H1 (cell line): Measurements from ENCODE around the gene SLC22A3. TPM values are rescaled to one million over a fixed set of nuclear protein-coding genes. Genes with fewer than 3 reads are reported as not detected.

Experiments
- CTCF ChIA-PET: fragments of 300-600 bp; sonication (Branson Sonifier 250); formaldehyde crosslinking; loops from one replicate; lab custom pipeline; 2021; ENCODE audit not compliant: partially characterized antibody; lab: Charles Lee
- POLR2A ChIA-PET: fragments of 300-600 bp; sonication (Branson Sonifier 250); formaldehyde crosslinking; loops from one replicate; lab custom pipeline; 2021; ENCODE audit warnings: inconsistent platforms; ENCODE audit not compliant: partially characterized antibody; lab: Charles Lee
- DNase-seq, 2 experiments: peaks; one replicate each; pipeline versions ENCODE4 v3.0.0 to v3.0.0-alpha.2; 2010 to 2022; ENCODE audit warnings: low spot score in 2 of 2, low read depth in 1 of 2, mixed read lengths in 1 of 2
- FAIRE-seq: peaks from 2 replicates; lab custom pipeline; 2011; peaks lifted over from hg19 to GRCh38; lab: Jason Lieb, UNC
- H2AFZ ChIP-seq: 2 replicates; pipeline ENCODE4 v1.8.1; 2012; ENCODE audit warnings: low read length, inconsistent platforms
- H2AK5ac ChIP-seq: 2 replicates; pipeline ENCODE4 v1.6.1; 2013; ENCODE audit warnings: low read depth, low read length
- H2BK120ac ChIP-seq: replicated peaks from 2 replicates; pipeline ENCODE3; 2013; ENCODE audit warnings: low read depth, low read length, inconsistent platforms
- H2BK12ac ChIP-seq: 2 replicates; pipeline ENCODE4 v1.6.1; 2013; ENCODE audit warnings: low read depth, low read length
- H2BK15ac ChIP-seq: 2 replicates; pipeline ENCODE4 v1.6.1; 2013; ENCODE audit warnings: low read length
- H2BK20ac ChIP-seq: 2 replicates; pipeline ENCODE4 v1.6.1; 2013; ENCODE audit warnings: low read length
- H2BK5ac ChIP-seq: 2 replicates; pipeline ENCODE4 v1.6.1; 2013; ENCODE audit warnings: low read depth, low read length
- H3K14ac ChIP-seq: 2 replicates; pipeline ENCODE4 v1.6.1; 2013; ENCODE audit warnings: inconsistent platforms; ENCODE audit not compliant: insufficient read length
- H3K18ac ChIP-seq: 2 replicates; pipeline ENCODE4 v1.6.1; 2013; ENCODE audit warnings: low read length; ENCODE audit errors: extremely low read depth
- H3K23ac ChIP-seq: 2 replicates; pipeline ENCODE4 v1.6.1; 2013; ENCODE audit warnings: inconsistent platforms; ENCODE audit not compliant: insufficient read length
- H3K23me2 ChIP-seq: 2 replicates; pipeline ENCODE4 v1.6.1; 2013; ENCODE audit warnings: low read depth, low read length
- H3K27ac ChIP-seq: 2 replicates; pipeline ENCODE4 v1.6.1; 2011; ENCODE audit warnings: low read depth, low read length, inconsistent platforms
- H3K27me3 ChIP-seq, 4 experiments: replicated peaks in 1 of 4; 1 replicate in 1 of 4; 2 replicates in 3 of 4; pipeline versions ENCODE4 v1.6.1 to v1.8.1; 2011 to 2013; ENCODE audit warnings: low read length in 3 of 4, mild to moderate bottlenecking in 3 of 4, inconsistent platforms in 2 of 4, mixed read lengths in 2 of 4, moderate library complexity in 1 of 4; ENCODE audit not compliant: control insufficient read depth in 3 of 4, insufficient read depth in 3 of 4; ENCODE audit errors: extremely low read depth in 1 of 4
- H3K36me3 ChIP-seq, 4 experiments: 2 replicates each; pipeline versions ENCODE4 v1.6.1 to v1.8.1; 2011 to 2013; ENCODE audit warnings: mild to moderate bottlenecking in 4 of 4, low read length in 3 of 4, moderate library complexity in 2 of 4, control low read depth in 1 of 4, inconsistent platforms in 1 of 4; ENCODE audit not compliant: insufficient read depth in 4 of 4, control insufficient read depth in 2 of 4
- H3K4ac ChIP-seq: replicated peaks from 2 replicates; pipeline ENCODE3; 2013; ENCODE audit warnings: low read length, low read depth, mixed read lengths, inconsistent platforms; ENCODE audit not compliant: insufficient read length
- H3K4me1 ChIP-seq, 4 experiments: replicated peaks in 1 of 4; 1 replicate in 1 of 4; 2 replicates in 3 of 4; pipeline versions ENCODE4 v1.6.1 to v1.8.1; 2011 to 2013; ENCODE audit warnings: low read length in 3 of 4, inconsistent platforms in 2 of 4, mixed read lengths in 1 of 4; ENCODE audit not compliant: insufficient read depth in 4 of 4, control insufficient read depth in 3 of 4
- H3K4me2 ChIP-seq, 2 experiments: 2 replicates each; pipeline versions ENCODE4 v1.6.1 to v1.8.1; 2011 to 2013; ENCODE audit warnings: low read depth in 2 of 2, low read length in 2 of 2, control low read depth in 1 of 2, inconsistent platforms in 1 of 2, mild to moderate bottlenecking in 1 of 2; ENCODE audit not compliant: insufficient read depth in 1 of 2
- H3K4me3 ChIP-seq, 4 experiments: fragments of 200-600, 300-600 bp in 1 of 4; sonication (generic), shearing (Covaris generic), sonication (Bioruptor Twin) in 1 of 4; 2 replicates each; pipeline versions ENCODE4 v1.5.1 to v1.8.1; 2011 to 2016; ENCODE audit warnings: low read length in 4 of 4, low read depth in 3 of 4, control low read depth in 2 of 4, inconsistent platforms in 2 of 4, mild to moderate bottlenecking in 2 of 4, mixed read lengths in 1 of 4, moderate library complexity in 1 of 4; ENCODE audit not compliant: insufficient read depth in 2 of 4; ENCODE audit errors: extremely low read depth in 1 of 4
- H3K56ac ChIP-seq: replicated peaks from 2 replicates; pipeline ENCODE3; 2013; ENCODE audit warnings: low read depth, mild to moderate bottlenecking, mixed read lengths, low read length, inconsistent platforms; ENCODE audit not compliant: insufficient read length
- H3K79me1 ChIP-seq: 2 replicates; pipeline ENCODE4 v1.6.1; 2013; ENCODE audit warnings: low read depth, low read length, control low read depth
- H3K79me2 ChIP-seq, 2 experiments: 2 replicates each; pipeline versions ENCODE4 v1.6.1 to v1.8.1; 2012 to 2013; ENCODE audit warnings: low read length in 2 of 2, mild to moderate bottlenecking in 2 of 2, inconsistent platforms in 1 of 2; ENCODE audit not compliant: insufficient read depth in 2 of 2, control insufficient read depth in 1 of 2
- H3K9ac ChIP-seq, 4 experiments: replicated peaks in 1 of 4; 1 replicate in 1 of 4; 2 replicates in 3 of 4; pipeline versions ENCODE4 v1.6.1 to v1.8.1; 2011 to 2013; ENCODE audit warnings: low read depth in 3 of 4, low read length in 3 of 4, control low read depth in 2 of 4, mild to moderate bottlenecking in 2 of 4, moderate library complexity in 2 of 4, inconsistent platforms in 1 of 4; ENCODE audit errors: extremely low read depth in 1 of 4
- H3K9me3 ChIP-seq, 2 experiments: 2 replicates each; pipeline versions ENCODE4 v1.6.1 to v1.8.1; 2012 to 2013; ENCODE audit warnings: mild to moderate bottlenecking in 2 of 2, moderate library complexity in 2 of 2, control low read depth in 1 of 2, inconsistent platforms in 1 of 2, low read depth in 1 of 2, low read length in 1 of 2, mixed read lengths in 1 of 2; ENCODE audit not compliant: insufficient read depth in 2 of 2
- H4K20me1 ChIP-seq, 2 experiments: replicated peaks in 1 of 2; 2 replicates each; pipeline versions ENCODE3 to v1.8.1; 2011 to 2013; ENCODE audit warnings: inconsistent platforms in 2 of 2, low read length in 2 of 2, mild to moderate bottlenecking in 1 of 2; ENCODE audit not compliant: insufficient read depth in 2 of 2, control insufficient read depth in 1 of 2
- H4K5ac ChIP-seq: 2 replicates; pipeline ENCODE4 v1.6.1; 2013; ENCODE audit warnings: low read length, low read depth, mixed read lengths, inconsistent platforms; ENCODE audit not compliant: insufficient read length
- H4K8ac ChIP-seq: 2 replicates; pipeline ENCODE4 v1.8.0; 2013; ENCODE audit warnings: mild to moderate bottlenecking, moderate library complexity, low read length, inconsistent platforms; ENCODE audit not compliant: insufficient read depth; ENCODE audit errors: extremely low read depth
- H4K91ac ChIP-seq: replicated peaks from 2 replicates; pipeline ENCODE3; 2013; ENCODE audit warnings: low read length, mixed read lengths, inconsistent platforms; ENCODE audit not compliant: insufficient read length
- CTBP2 ChIP-seq: IDR thresholded peaks from 2 replicates; pipeline ENCODE4 v1.7.0; 2011; ENCODE audit warnings: borderline replicate concordance, mild to moderate bottlenecking, moderate library complexity, mixed read lengths, low read length; ENCODE audit not compliant: insufficient read depth, insufficient read length
- GABPA ChIP-seq: IDR thresholded peaks from 2 replicates; pipeline ENCODE4 v1.6.1; 2011; ENCODE audit warnings: mild to moderate bottlenecking, low read length, moderate library complexity, borderline replicate concordance; ENCODE audit not compliant: insufficient read depth
- MAX ChIP-seq: IDR thresholded peaks from 2 replicates; pipeline ENCODE4 v1.6.1; 2012; ENCODE audit warnings: inconsistent platforms
- PHF8 ChIP-seq: fragments of 200-600 bp; sonication (generic); conservative IDR thresholded peaks from 2 replicates; pipeline ENCODE4 v1.7.1; 2012; ENCODE audit warnings: low read depth, mild to moderate bottlenecking, inconsistent platforms, low read length, moderate library complexity
- SIRT6 ChIP-seq: IDR thresholded peaks from one replicate; pipeline ENCODE4 v1.7.1; 2012; ENCODE audit warnings: low read length, inconsistent platforms
- ZNF274 ChIP-seq: IDR thresholded peaks from 2 replicates; pipeline ENCODE4 v1.7.0; 2012; ENCODE audit warnings: low read length, borderline replicate concordance; ENCODE audit errors: extremely low read depth
- polyA plus RNA-seq, 7 experiments: library from polyadenylated mRNA; depleted of rRNA in 3 of 7; stranded (reverse) in 5 of 7; unstranded in 2 of 7; fragments of >200 nt in 5 of 7; fragments of 200-250 nt in 2 of 7; gene quantifications; 1 replicate in 5 of 7; 2 replicates in 1 of 7; 4 replicates in 1 of 7; pipeline versions ENCODE4 v1.2.1 to v1.2.3, GENCODE V29; 2011 to 2013; ENCODE audit warnings: missing spikeins in 2 of 7, mixed read lengths in 2 of 7
- total RNA-seq: library from RNA; stranded (reverse); fragmentation: NEBNext Ultra II Directional; extraction: Animal tissue kit (Norgen Biotek cat#: 25700); gene quantifications from 2 replicates; pipeline ENCODE4 v1.2.1, GENCODE V29; 2021

SLC22A3 gene
- total and polyA plus RNA-seq, 2 of the 8 experiments (the other 6 are each of a cell fraction or from before 2014, with no cell fraction given) = 1.0 to 2.9 TPM

GRCh38 chr6:160309718-160310117 is 38.5 kb upstream of the SLC22A3 start:
- H3K79me1 ChIP-seq = no peaks in the 10 kb centered on the region
- no peak overlapping the region for H2BK12ac ChIP-seq
- H3K18ac ChIP-seq = no peak overlapping the region
- no peak overlapping the region for H3K23ac ChIP-seq
- H3K4ac ChIP-seq = no peak overlapping the region
- H4K5ac ChIP-seq = no peak overlapping the region
- no peak overlapping the region for H2AK5ac ChIP-seq
- H3K36me3 ChIP-seq = no peaks in the 10 kb centered on the region
- no peak overlapping the region for H2BK15ac ChIP-seq
- no peak overlapping the region for H2BK20ac ChIP-seq
- no peak overlapping the region for H3K4me3 ChIP-seq
- DNase-seq = no peak
- H3K4me2 ChIP-seq = no peak overlapping the region
- no peak overlapping the region for H3K56ac ChIP-seq
- ChIA-PET CTCF (no interaction called here), POLR2A (no interaction called here)
- no peak overlapping the region for H4K8ac ChIP-seq
- no peak overlapping the region for H3K27ac ChIP-seq
- no peak overlapping the region for H3K14ac ChIP-seq
- no peaks in the 10 kb centered on the region for H3K23me2 ChIP-seq
- no peak overlapping the region for H2BK120ac ChIP-seq
- H3K79me2 ChIP-seq = no peaks in the 10 kb centered on the region
- no peak overlapping the region for H2BK5ac ChIP-seq
- H2AFZ ChIP-seq = no peak overlapping the region
- H3K4me1 ChIP-seq = no peaks in the 10 kb centered on the region
- H3K9ac ChIP-seq = no peak overlapping the region
- no peak overlapping the region for H4K91ac ChIP-seq
- H3K9me3 ChIP-seq = peaks cover 5 to 9% of the 10 kb centered on the region in 2 experiments; a peak in 3 of 4 replicates
- TF ChIP-seq PHF8 (no peak), ZNF274 (no peak), CTBP2 (no peak), SIRT6 (no peak), GABPA (no peak), MAX (no peak)
- FAIRE-seq = no peak
- H4K20me1 ChIP-seq = no peaks in the 10 kb centered on the region
- H3K27me3 ChIP-seq = no peaks in the 10 kb centered on the region
